MCF 10A (cell line): ENCODE results near the gene POU3F1. TPM values are rescaled to one million over a fixed set of nuclear protein-coding genes. Genes with fewer than 3 reads are reported as not detected.

Source experiments
- BruUV-seq: library from RNA; stranded (reverse); fragments of 400-500 nt; replicated peaks from 2 replicates; lab custom pipeline; 2021; lab: Mats Ljungman, UMichigan
- CTCF ChIA-PET: fragments of 300-600 bp; sonication (Branson Sonifier 250); formaldehyde crosslinking; extraction: SDS; loops from one replicate; lab custom pipeline; 2021; ENCODE audit warnings: antibody characterized with exemption, inconsistent platforms; lab: Yijun Ruan, JAX
- POLR2A ChIA-PET: fragments of 300-600, 350-650 bp; sonication (Branson Sonifier 250); formaldehyde crosslinking; extraction: SDS; loops from one replicate; lab custom pipeline; 2020; ENCODE audit warnings: antibody characterized with exemption, inconsistent platforms; lab: Yijun Ruan, JAX
- DNase-seq: peaks from one replicate; pipeline ENCODE4 v3.0.0-alpha.2; 2018; ENCODE audit not compliant: unreplicated experiment
- H3K27ac Mint-ChIP-seq: one replicate; pipeline ENCODE4 v1.8.0; 2022; ENCODE audit warnings: mild to moderate bottlenecking, low read depth, mixed read lengths; ENCODE audit not compliant: unreplicated experiment
- H3K27me3 Mint-ChIP-seq: one replicate; pipeline ENCODE4 v1.8.0; 2022; ENCODE audit warnings: mixed read lengths; ENCODE audit not compliant: insufficient read depth, unreplicated experiment
- H3K36me3 Mint-ChIP-seq: one replicate; pipeline ENCODE4 v1.8.0; 2022; ENCODE audit warnings: mild to moderate bottlenecking, moderate library complexity, mixed read lengths; ENCODE audit not compliant: insufficient read depth, unreplicated experiment
- H3K4me1 Mint-ChIP-seq: one replicate; pipeline ENCODE4 v1.8.0; 2022; ENCODE audit warnings: mixed read lengths; ENCODE audit not compliant: insufficient read depth, unreplicated experiment
- H3K4me3 Mint-ChIP-seq: one replicate; pipeline ENCODE4 v1.8.0; 2022; ENCODE audit warnings: mild to moderate bottlenecking, moderate library complexity, mixed read lengths; ENCODE audit not compliant: unreplicated experiment
- H3K9me3 Mint-ChIP-seq: one replicate; pipeline ENCODE4 v1.8.0; 2022; ENCODE audit warnings: mixed read lengths; ENCODE audit not compliant: unreplicated experiment
- intact Hi-C: fragments of 100-400 bp; cut with micrococcal nuclease; formaldehyde crosslinking; loops from 2 replicates; pipeline ENCODE4 v1.14.1; 2022
- total RNA-seq: library from RNA; stranded (reverse); gene quantifications from 2 replicates; pipeline ENCODE4 v1.2.3, GENCODE V29; 2022
- TF ChIP-seq, protein P1 (sequence below): fragments of 200-600 bp; IDR thresholded peaks from one replicate; pipeline ENCODE4 v1.8.0; 2022; ENCODE audit warnings: antibody characterized with exemption, mild to moderate bottlenecking; ENCODE audit not compliant: unreplicated experiment

POU3F1 gene
- total RNA-seq, 1 experiment from 2014 or later: 0.14 TPM

- intact Hi-C loops: no loop called here
- H3K27me3 Mint-ChIP-seq: no peaks in the 10 kb centered on the region
- TSS peak; percentile 58 for BruUV-seq
- POLR2A ChIA-PET: interaction anchor here (1.0 kb wide), 1 partner anchor 196 kb away, joined by 3 read pairs; the partner anchor contains the start of gene YRDC
- H3K4me3 Mint-ChIP-seq: peak overlapping the region; percentile 89
- TF ChIP-seq, protein P1, sequence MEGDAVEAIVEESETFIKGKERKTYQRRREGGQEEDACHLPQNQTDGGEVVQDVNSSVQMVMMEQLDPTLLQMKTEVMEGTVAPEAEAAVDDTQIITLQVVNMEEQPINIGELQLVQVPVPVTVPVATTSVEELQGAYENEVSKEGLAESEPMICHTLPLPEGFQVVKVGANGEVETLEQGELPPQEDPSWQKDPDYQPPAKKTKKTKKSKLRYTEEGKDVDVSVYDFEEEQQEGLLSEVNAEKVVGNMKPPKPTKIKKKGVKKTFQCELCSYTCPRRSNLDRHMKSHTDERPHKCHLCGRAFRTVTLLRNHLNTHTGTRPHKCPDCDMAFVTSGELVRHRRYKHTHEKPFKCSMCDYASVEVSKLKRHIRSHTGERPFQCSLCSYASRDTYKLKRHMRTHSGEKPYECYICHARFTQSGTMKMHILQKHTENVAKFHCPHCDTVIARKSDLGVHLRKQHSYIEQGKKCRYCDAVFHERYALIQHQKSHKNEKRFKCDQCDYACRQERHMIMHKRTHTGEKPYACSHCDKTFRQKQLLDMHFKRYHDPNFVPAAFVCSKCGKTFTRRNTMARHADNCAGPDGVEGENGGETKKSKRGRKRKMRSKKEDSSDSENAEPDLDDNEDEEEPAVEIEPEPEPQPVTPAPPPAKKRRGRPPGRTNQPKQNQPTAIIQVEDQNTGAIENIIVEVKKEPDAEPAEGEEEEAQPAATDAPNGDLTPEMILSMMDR: no peak
- CTCF ChIA-PET: interaction anchor here (0.6 to 5.3 kb wide), 4 partner anchors 12 to 1926 kb away, joined by 3 to 63 read pairs (median 5); partner anchors contain the start of gene SF3A3
- peaks cover 4% of the 10 kb centered on the region for H3K36me3 Mint-ChIP-seq
- peaks cover 48% of the 10 kb centered on the region for H3K4me1 Mint-ChIP-seq
- H3K9me3 Mint-ChIP-seq: no peaks in the 10 kb centered on the region
- H3K27ac Mint-ChIP-seq: peak overlapping the region; percentile 95
- DNase-seq: peak; percentile 26
Observed at GRCh38 chr1:38004284-38005108, 42.1 kb downstream of the POU3F1 start.

GRCh38 chr1:38003261-38004250 is 43.0 kb downstream of the POU3F1 start:
- intact Hi-C loops: no loop called here
- Mint-ChIP-seq H3K4me1 (peaks cover 44% of the 10 kb centered on the region), H3K9me3 (no peaks in the 10 kb centered on the region), H3K36me3 (peaks cover 4% of the 10 kb centered on the region), H3K27ac (peak overlapping the region; percentile 95), H3K4me3 (peak overlapping the region; percentile 89), H3K27me3 (no peaks in the 10 kb centered on the region)
- ChIA-PET POLR2A (interaction anchor here (0.8 to 4.6 kb wide), 4 partner anchors 9 to 195 kb away, joined by 3 to 32 read pairs (median 4); partner anchors contain the start of genes SF3A3, UTP11 and YRDC), CTCF (interaction anchor here (0.6 to 5.3 kb wide), 6 partner anchors 8 to 1927 kb away, joined by 3 to 63 read pairs (median 6); partner anchors contain the start of genes MTF1, SF3A3 and UTP11)
- TF ChIP-seq, protein P1: no peak
- no TSS peak for BruUV-seq
- DNase-seq: peak; percentile 28

GRCh38 chr1:38000529-38001455 is 45.8 kb downstream of the POU3F1 start:
- BruUV-seq: no TSS peak
- ChIA-PET CTCF (interaction anchor here (0.6 to 5.3 kb wide), 4 partner anchors 9 to 1133 kb away, joined by 4 to 63 read pairs (median 4); partner anchors contain the start of gene SF3A3), POLR2A (interaction anchor here (0.6 to 4.6 kb wide), 4 partner anchors 10 to 18 kb away, joined by 3 to 32 read pairs (median 16); partner anchors contain the start of genes SF3A3 and UTP11)
- Mint-ChIP-seq H3K27me3 (no peaks in the 10 kb centered on the region), H3K36me3 (peaks cover 23% of the 10 kb centered on the region), H3K4me1 (peaks cover 44% of the 10 kb centered on the region), H3K4me3 (peak overlapping the region; percentile 33), H3K27ac (peak overlapping the region; percentile 88), H3K9me3 (no peaks in the 10 kb centered on the region)
- TF ChIP-seq, protein P1: no peak
- intact Hi-C loops: no loop called here
- peak; percentile 50 for DNase-seq
